Measurements from ENCODE around the gene SUPV3L1. TPM values are rescaled to one million over a fixed set of nuclear protein-coding genes. Genes with fewer than 3 reads are reported as not detected.

Gene SUPV3L1
- total RNA-seq, 1 donor from 2014 or later, result 46.6 TPM

- H3K4me3 ChIP-seq (ENCODE audit: low read depth, low read length), result no peak overlapping the region
- no peaks in the 10 kb centered on the region for H3K36me3 ChIP-seq (ENCODE audit: control insufficient read depth, insufficient read depth, low read length)
- FAIRE-seq, result no peak
- DNase-seq (ENCODE audit: low read depth), result peak; percentile 17
- H3K27me3 ChIP-seq (ENCODE audit: control insufficient read depth, insufficient read depth, low read length), result no peaks in the 10 kb centered on the region
- TF ChIP-seq CTCF (IDR thresholded peaks at IDR 0.05; ENCODE audit: insufficient read depth, low read length, severe bottlenecking), result no peak
Measured at GRCh38 chr10:69215405-69216171, 35.6 kb downstream of the SUPV3L1 start.

GRCh38 chr10:69216577-69217118 lies 36.6 kb downstream of the SUPV3L1 start:
- Histone ChIP-seq H3K36me3 (ENCODE audit: control insufficient read depth, insufficient read depth, low read length) (no peaks in the 10 kb centered on the region), H3K27me3 (ENCODE audit: control insufficient read depth, insufficient read depth, low read length) (no peaks in the 10 kb centered on the region), H3K4me3 (ENCODE audit: low read depth, low read length) (no peak overlapping the region)
- no peak for TF ChIP-seq CTCF (IDR thresholded peaks at IDR 0.05; ENCODE audit: insufficient read depth, low read length, severe bottlenecking)
- DNase-seq (ENCODE audit: low read depth) (no peak), FAIRE-seq (no peak)

DNA sequence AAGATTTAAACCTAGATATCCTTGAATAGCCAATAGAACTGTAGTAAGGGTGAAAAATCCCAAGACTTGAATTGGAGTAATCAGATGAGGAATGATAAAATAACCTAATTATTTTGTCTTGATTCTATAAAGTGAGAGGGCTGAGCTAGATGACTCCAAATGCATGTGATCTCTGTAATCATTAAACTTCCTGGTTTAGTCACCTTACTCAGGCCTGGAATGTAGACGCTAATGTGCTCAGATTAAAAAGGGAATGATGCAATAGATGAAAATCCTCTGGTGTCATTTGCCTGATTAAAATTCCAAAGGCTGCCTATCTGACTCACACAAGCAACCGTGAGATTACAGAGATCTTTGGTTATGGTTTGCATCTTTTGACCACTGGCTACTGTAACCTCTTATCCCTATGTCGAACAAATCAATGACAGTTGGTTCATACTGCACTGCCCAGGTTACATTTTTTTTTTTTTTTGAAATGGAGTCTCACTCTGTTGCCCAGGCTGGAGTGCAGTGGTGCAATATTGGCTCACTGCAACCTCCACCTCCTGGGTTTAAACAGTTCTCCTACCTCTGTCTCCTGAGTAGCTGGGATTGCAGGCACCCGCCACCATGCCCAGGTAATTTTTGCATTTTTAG lies 37.2 kb downstream of the SUPV3L1 start:
- Histone ChIP-seq H3K36me3 (ENCODE audit: control insufficient read depth, insufficient read depth, low read length) (no peaks in the 10 kb centered on the region), H3K27me3 (ENCODE audit: control insufficient read depth, insufficient read depth, low read length) (no peaks in the 10 kb centered on the region), H3K4me3 (ENCODE audit: low read depth, low read length) (no peak overlapping the region)
- TF ChIP-seq CTCF (IDR thresholded peaks at IDR 0.05; ENCODE audit: insufficient read depth, low read length, severe bottlenecking), result no peak
- FAIRE-seq, result no peak
- peak; percentile 98 for DNase-seq (ENCODE audit: low read depth)

DNA sequence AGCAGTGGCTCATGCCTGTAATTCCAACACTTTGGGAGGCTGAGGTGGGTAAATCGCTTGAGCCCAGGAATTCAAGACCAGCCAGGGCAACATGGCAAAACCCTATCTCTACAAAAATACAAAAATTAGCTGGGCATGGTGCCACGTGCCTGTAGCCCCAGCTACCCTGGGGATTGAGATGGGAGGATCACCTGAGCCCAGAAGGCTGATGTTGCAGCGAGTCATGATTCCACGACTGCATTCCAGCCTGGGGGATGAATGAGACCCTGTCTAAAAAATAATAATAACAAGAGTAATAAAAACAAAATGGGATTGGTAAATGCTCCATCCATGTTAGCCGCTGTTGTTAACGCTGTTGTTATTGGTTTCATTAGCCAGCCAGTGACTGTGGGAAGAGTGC lies 38.8 kb downstream of the SUPV3L1 start:
- no peak for TF ChIP-seq CTCF (IDR thresholded peaks at IDR 0.05; ENCODE audit: insufficient read depth, low read length, severe bottlenecking)
- Histone ChIP-seq H3K27me3 (ENCODE audit: control insufficient read depth, insufficient read depth, low read length) (no peaks in the 10 kb centered on the region), H3K4me3 (ENCODE audit: low read depth, low read length) (no peak overlapping the region), H3K36me3 (ENCODE audit: control insufficient read depth, insufficient read depth, low read length) (no peaks in the 10 kb centered on the region)
- DNase-seq (ENCODE audit: low read depth), result no peak
- no peak for FAIRE-seq

GRCh38 chr10:69220041-69220451 lies 40.0 kb downstream of the SUPV3L1 start, which contains the start of gene HKDC1:
HKDC1 (plus strand) TSS chr10:69220332; CDS start chr10:69220436, 104 bp downstream.
- H3K4me3 ChIP-seq (ENCODE audit: low read depth, low read length), result peak within 1 kb of the TSS; percentile 1
- DNase-seq (ENCODE audit: low read depth) (no peak), FAIRE-seq (no peak)
- H3K27me3 ChIP-seq (ENCODE audit: control insufficient read depth, insufficient read depth, low read length), result no peaks in the 10 kb centered on the region
- TF ChIP-seq CTCF (IDR thresholded peaks at IDR 0.05; ENCODE audit: insufficient read depth, low read length, severe bottlenecking), result no peak
- H3K36me3 ChIP-seq (ENCODE audit: control insufficient read depth, insufficient read depth, low read length), result no peaks in the 10 kb centered on the region

Data from bronchial epithelial cell (primary cell).